DOHH2 (cell line): Measurements from ENCODE around the gene LRR1.

ENCODE experiments used
- H3F3A ChIP-seq: fragments of 200-600 bp; sonication (generic), shearing (Covaris generic); 2 replicates; pipeline ENCODE4 v1.6.0; 2016; ENCODE audit warnings: antibody characterized with exemption, mild to moderate bottlenecking; ENCODE audit not compliant: control insufficient read depth, insufficient read depth
- H3K27ac ChIP-seq: fragments of 200-600 bp; sonication (generic); 2 replicates; pipeline ENCODE4 v1.5.1; 2014; ENCODE audit warnings: low read depth, mild to moderate bottlenecking, low read length, moderate library complexity
- H3K27me3 ChIP-seq: fragments of 200-600 bp; sonication (generic); 2 replicates; pipeline ENCODE4 v1.6.1; 2014; ENCODE audit warnings: mild to moderate bottlenecking, low read length, mixed read lengths; ENCODE audit not compliant: control insufficient read depth
- H3K36me3 ChIP-seq: fragments of 200-600 bp; sonication (generic); 2 replicates; pipeline ENCODE4 v1.6.1; 2014; ENCODE audit warnings: mild to moderate bottlenecking, low read length, moderate library complexity, mixed read lengths; ENCODE audit not compliant: control insufficient read depth
- H3K4me1 ChIP-seq: fragments of 200-600 bp; sonication (generic); 2 replicates; pipeline ENCODE4 v1.6.1; 2014; ENCODE audit warnings: mild to moderate bottlenecking, low read length, mixed read lengths; ENCODE audit not compliant: control insufficient read depth
- H3K4me2 ChIP-seq: fragments of 200-600 bp; sonication (generic); 2 replicates; pipeline ENCODE4 v1.6.0; 2014; ENCODE audit warnings: mild to moderate bottlenecking, low read length, moderate library complexity
- H3K4me3 ChIP-seq: fragments of 200-600 bp; sonication (generic); 2 replicates; pipeline ENCODE4 v1.5.1; 2014; ENCODE audit warnings: mild to moderate bottlenecking, low read length, mixed read lengths
- H3K79me2 ChIP-seq: fragments of 200-600 bp; sonication (generic); 2 replicates; pipeline ENCODE4 v1.6.1; 2014; ENCODE audit warnings: mild to moderate bottlenecking, low read length, mixed read lengths; ENCODE audit not compliant: control insufficient read depth
- H3K9me2 ChIP-seq: fragments of 200-600 bp; sonication (generic); replicated peaks from 2 replicates; pipeline ENCODE4 v1.6.1; 2014; ENCODE audit warnings: mild to moderate bottlenecking, low read length, mixed read lengths; ENCODE audit not compliant: control insufficient read depth
- H3K9me3 ChIP-seq: fragments of 200-600 bp; sonication (generic); 2 replicates; pipeline ENCODE4 v1.6.1; 2014; ENCODE audit warnings: antibody characterized with exemption, low read length, mixed read lengths; ENCODE audit not compliant: control insufficient read depth, insufficient read depth
- H4K20me1 ChIP-seq: fragments of 200-600 bp; sonication (generic); 2 replicates; pipeline ENCODE4 v1.6.0; 2014; ENCODE audit warnings: low read depth, mild to moderate bottlenecking, antibody characterized with exemption, low read length, moderate library complexity; ENCODE audit not compliant: control insufficient read depth, insufficient read depth
- EZH2phosphoT487 ChIP-seq: fragments of 200-600 bp; sonication (generic); IDR thresholded peaks from 2 replicates; pipeline ENCODE4 v1.6.1; 2017; ENCODE audit warnings: borderline replicate concordance, mild to moderate bottlenecking, antibody characterized with exemption, low read length, moderate library complexity, mixed read lengths
- TF ChIP-seq, protein P1 (sequence below): fragments of 200-600 bp; sonication (generic); IDR thresholded peaks from one replicate; pipeline ENCODE4 v1.5.1; 2014; ENCODE audit warnings: antibody characterized with exemption, mild to moderate bottlenecking, low read depth, low read length; ENCODE audit not compliant: poor library complexity, severe bottlenecking

Gene LRR1

DNA sequence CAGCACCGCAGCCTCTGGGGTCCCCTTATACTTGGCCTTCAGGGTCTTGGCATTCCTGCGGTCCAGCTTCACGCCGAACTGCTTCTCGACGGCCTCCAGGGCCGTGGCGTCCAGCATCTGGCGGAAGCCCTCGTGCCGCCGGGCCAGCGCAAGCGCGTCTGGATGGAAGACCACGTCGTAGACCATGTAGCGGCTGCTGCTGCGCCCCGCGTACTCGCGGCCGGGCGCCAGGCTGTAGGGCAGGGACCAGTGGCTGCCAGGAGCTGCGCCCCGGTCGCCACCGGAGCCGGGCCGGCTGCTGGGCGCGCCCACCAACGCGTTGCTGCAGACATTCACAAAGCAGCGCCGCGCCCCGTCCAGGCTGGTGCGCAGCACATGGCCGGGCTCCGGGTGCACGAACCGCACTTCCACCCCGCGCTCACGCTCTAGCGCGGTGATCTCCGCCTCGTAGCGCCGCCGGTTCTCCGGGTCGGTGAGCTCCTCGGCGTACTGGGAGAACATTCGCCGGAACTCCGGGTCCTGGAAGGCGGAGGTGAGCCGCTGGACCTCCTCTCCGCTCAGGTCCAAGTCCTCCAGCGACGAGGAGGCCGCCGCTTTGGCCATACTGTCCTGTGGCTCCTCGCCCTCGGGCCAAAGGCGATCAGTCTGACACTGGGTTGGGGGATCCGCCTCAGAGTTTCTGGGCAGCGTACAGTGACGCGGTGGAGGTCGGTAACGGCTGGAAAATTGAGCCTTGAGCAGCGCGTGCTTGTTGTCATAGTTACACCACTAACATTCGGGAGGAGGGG, 36.0 kb downstream of the LRR1 start, which contains the start of gene DNAAF2:
Gene DNAAF2, minus strand, starts transcription at position 698 of the 788 bp plus-strand sequence. Its CDS starts 95 bp downstream, at position 603.
- H3K27me3 ChIP-seq, result no peaks in the 10 kb centered on the region
- peak within 1 kb of the TSS; percentile 91 for H3K27ac ChIP-seq
- no peaks in the 10 kb centered on the region for H3K9me2 ChIP-seq
- peak within 1 kb of the TSS; percentile 83 for H3K4me2 ChIP-seq
- no peaks in the 10 kb centered on the region for H3K9me3 ChIP-seq
- H3K4me1 ChIP-seq, result peaks cover 29% of the 10 kb centered on the region
- H3F3A ChIP-seq, result peaks cover 14% of the 10 kb centered on the region
- H3K4me3 ChIP-seq, result peak within 1 kb of the TSS; percentile 76
- H4K20me1 ChIP-seq, result peaks cover 13% of the 10 kb centered on the region; the same call in 1 of the 2 replicates
- H3K79me2 ChIP-seq, result peaks cover 98% of the 10 kb centered on the region
- peaks cover 67% of the 10 kb centered on the region for H3K36me3 ChIP-seq
- no peak for TF ChIP-seq EZH2phosphoT487
- TF ChIP-seq, protein P1, sequence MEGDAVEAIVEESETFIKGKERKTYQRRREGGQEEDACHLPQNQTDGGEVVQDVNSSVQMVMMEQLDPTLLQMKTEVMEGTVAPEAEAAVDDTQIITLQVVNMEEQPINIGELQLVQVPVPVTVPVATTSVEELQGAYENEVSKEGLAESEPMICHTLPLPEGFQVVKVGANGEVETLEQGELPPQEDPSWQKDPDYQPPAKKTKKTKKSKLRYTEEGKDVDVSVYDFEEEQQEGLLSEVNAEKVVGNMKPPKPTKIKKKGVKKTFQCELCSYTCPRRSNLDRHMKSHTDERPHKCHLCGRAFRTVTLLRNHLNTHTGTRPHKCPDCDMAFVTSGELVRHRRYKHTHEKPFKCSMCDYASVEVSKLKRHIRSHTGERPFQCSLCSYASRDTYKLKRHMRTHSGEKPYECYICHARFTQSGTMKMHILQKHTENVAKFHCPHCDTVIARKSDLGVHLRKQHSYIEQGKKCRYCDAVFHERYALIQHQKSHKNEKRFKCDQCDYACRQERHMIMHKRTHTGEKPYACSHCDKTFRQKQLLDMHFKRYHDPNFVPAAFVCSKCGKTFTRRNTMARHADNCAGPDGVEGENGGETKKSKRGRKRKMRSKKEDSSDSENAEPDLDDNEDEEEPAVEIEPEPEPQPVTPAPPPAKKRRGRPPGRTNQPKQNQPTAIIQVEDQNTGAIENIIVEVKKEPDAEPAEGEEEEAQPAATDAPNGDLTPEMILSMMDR, result no peak

DNA sequence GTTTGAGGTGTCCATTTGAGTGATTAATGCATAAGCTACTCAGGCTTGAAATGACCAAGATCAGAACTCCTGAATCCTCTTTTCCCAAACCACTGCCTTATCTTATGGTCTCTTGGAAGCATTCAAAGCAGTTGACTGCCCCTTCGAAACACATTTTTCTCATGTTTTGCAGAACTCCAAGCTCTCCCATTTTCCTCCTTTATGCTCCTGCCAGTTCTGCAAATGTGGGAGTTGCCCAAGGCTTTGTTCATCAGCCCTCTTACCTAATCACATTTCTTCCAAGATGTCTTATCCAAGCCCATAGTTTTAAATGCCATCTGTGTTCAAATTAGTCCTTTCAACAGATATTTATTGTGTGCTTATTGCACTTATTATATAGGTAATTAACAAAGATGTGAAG, 38.1 kb downstream of the LRR1 start:
- Histone ChIP-seq H3K27me3 (no peaks in the 10 kb centered on the region), H3K4me2 (peak overlapping the region; percentile 83), H3K27ac (no peak overlapping the region), H3K4me1 (peaks cover 28% of the 10 kb centered on the region), H3F3A (peaks cover 14% of the 10 kb centered on the region), H3K4me3 (peak overlapping the region; percentile 76; the same call in 1 of the 2 replicates), H3K36me3 (peaks cover 75% of the 10 kb centered on the region), H3K9me2 (no peaks in the 10 kb centered on the region), H3K79me2 (peaks cover 98% of the 10 kb centered on the region), H4K20me1 (peaks cover 13% of the 10 kb centered on the region; the same call in 1 of the 2 replicates), H3K9me3 (no peaks in the 10 kb centered on the region)
- TF ChIP-seq, protein P1, result no peak
- no peak for TF ChIP-seq EZH2phosphoT487

DNA sequence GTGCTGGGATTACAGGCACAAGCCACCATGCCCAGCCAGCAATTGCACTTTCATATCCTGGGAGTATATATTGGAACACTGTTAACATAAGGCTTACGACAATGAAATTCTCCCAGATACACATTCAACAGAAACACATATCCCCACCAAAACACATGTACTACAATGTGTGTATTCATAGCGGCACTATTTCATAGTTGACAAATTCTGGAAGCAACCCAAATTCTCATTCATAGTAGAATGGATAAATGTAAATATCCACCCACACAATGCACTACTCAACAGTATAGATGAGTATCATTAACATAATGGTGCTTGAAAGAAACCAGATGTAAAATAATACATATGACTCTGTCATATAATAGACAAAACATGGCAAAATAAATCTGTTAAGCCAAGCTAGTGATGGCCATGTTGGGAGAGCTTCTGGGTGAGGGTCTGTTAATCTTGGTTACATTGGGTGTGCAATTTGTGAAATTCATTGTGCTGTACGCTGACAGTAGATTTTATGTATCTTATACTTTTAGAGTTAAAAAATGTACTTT, 38.9 kb downstream of the LRR1 start:
- Histone ChIP-seq H3K4me2 (0 out of 2 replicates have a peak overlapping the region, but pooled peaks have one; percentile 2), H3K27ac (no peak overlapping the region), H3K4me3 (no peak overlapping the region), H3K4me1 (peaks cover 33% of the 10 kb centered on the region), H3F3A (peaks cover 16% of the 10 kb centered on the region), H3K79me2 (peaks cover 98% of the 10 kb centered on the region), H3K9me3 (no peaks in the 10 kb centered on the region), H3K27me3 (no peaks in the 10 kb centered on the region), H4K20me1 (peaks cover 13% of the 10 kb centered on the region; the same call in 1 of the 2 replicates), H3K36me3 (peaks cover 79% of the 10 kb centered on the region), H3K9me2 (no peaks in the 10 kb centered on the region)
- TF ChIP-seq, protein P1, result no peak
- no peak for TF ChIP-seq EZH2phosphoT487
